OCI-M2 (cell line): ENCODE results near the gene NPPB.
A peak's percentile ranks its signal among the peaks of the same experiment; 100 is the strongest.
"Not testable (repeated sequence)": the region's sequence is repeated elsewhere in the genome, so short reads cannot be mapped to it uniquely, and the experiment has no call there.

Experiments used
- DNase-seq: peaks from one replicate; lab custom pipeline; 2025; ENCODE audit not compliant: unreplicated experiment; lab: John Stamatoyannopoulos, UW

The NPPB gene

DNA sequence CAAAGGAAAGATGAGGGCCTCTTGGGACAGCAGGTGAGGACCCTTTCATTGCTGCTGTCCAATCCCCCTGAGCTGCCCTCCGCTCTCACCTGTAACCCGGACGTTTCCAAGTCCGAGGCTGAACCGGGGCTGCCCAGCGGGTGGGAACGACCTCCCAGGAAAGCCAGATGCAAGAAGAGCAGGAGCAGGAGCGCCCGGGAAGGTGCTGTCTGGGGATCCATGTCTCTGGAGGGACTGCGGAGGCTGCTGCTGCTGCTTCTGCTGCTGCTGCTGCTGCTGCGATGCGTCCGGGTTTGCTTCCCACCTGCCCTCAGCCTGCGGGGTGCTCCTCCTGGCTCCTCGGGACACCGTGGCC lies at the start of gene NPPB:
Gene NPPB, minus strand, starts transcription at position 333 of the 355 bp plus-strand sequence. Its CDS starts 112 bp downstream, at position 221.
- DNase-seq = no peak

DNA sequence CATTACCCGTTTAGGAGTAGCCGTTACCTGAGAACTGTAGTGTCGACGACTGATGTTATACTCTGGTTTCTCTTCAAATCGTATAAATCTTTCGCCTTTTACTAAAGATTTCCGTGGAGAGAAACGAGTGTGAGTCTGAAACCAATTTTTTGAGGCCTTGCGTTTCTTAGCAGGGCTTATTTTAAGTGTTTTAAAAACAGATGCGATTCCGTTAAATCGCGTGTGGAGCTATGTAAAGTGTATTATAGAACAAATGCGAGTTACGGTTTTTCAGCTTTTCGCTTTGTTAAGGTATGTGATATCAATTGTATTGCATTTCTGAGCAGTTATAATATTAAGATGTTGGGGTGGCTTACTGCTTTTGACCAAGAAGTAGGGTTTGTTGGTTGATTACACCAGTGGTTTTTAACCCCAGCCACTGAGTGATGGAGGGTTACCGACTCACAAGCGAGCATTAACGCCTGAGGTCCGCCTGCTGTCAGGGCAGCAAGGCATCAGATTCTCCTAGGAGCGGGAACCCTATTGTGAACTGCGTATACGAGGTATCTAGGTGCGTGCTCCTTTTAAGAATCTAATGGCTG lies 49.4 kb upstream of the NPPB start:
- DNase-seq = peak; percentile 92

DNA sequence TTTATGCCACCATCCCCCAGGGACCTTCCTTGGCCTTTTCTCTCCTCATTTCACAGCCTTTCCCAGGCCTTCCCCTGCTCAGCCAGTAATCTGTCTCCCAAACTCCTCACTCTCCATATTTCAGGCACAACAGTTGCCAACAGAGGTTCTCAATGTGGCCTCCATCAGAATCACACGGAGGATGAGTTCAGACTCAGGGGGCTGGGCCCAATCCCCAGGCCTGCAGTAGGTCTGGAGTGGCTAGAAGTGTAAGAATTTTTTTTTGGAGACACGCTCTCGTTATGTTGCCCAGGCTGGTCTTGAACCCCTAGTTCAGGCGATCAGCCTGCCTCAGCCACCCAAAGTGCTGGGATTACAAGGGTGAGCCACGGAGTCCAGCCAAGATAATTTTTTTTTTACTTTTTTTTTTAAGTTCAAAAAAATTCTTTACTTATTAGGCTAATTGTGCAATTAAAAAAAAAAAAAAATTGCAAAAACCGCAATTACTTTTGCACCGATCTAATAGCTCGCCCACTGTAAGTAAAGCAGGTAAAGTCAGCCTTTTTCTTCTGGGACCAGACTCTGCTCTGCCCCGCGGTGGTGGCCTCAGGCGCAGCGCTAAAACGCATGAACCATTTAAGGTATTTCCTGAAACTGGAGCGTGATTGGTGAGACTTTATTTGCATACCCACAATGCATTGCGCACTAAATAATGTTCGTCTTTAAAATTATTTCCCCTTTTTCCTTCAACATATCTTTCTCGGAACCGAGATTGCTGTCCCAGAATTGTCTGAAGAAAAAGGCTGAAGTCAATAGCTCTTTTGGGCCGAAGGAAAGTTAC lies 48.7 kb upstream of the NPPB start:
- peak; percentile 91 for DNase-seq

DNA sequence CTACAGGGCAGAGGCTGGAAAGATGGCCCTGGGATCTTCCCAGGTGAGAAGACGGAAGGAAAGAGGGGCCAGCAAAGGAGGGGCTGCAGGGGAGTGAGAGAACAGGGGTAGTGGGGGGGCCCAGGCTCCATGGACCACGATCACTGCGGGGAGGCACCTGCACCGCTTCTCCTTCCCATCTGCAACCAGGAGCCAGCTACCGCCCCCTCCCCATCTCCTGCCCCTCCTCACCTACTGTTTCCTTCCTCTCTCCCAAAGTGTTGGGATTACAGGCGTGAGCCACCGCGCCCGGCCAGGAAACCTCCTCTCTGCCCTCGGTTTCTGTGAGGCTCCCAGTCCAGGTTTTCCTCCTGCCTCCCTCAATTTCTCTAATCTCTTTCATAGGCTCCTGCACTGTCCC lies 48.1 kb upstream of the NPPB start:
- DNase-seq = no peak

DNA sequence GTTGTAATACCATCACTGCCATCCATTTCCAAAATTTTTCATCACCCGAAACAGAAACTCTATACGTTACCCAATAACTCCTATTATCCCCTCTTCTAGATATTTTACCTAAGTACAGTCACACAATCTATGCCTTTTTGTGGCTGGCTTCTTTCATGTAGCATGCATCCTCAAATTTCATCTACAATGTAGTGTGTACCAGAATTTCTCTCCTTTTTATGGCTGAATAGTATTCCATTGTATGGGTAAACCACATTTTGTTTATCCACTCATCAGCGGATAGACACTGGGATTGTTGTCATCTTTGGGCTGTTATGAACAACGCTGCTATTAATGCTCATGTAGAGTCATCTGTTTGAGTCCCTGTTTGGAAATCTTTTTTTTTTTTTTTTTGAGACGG lies 46.2 kb upstream of the NPPB start:
- DNase-seq = no peak

DNA sequence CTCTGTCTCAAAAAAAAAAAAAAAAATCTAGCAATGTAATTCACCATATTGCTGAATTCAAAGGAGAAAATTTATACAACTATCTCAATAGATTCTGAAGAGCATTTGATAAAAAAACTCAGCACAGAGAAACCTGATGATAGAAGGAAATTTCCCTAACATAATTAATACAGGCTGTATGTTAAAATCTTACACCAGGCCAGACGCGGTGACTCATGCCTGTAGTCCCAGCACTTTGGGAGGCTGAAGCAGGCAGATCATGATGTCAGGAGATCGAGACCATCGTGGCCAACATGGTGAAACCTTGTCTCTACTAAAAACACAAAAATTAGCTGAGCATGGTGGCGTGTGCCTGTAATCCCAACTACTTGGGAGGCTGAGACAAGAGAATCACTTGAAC lies 45.4 kb upstream of the NPPB start:
- not testable (repeated sequence) for DNase-seq

DNA sequence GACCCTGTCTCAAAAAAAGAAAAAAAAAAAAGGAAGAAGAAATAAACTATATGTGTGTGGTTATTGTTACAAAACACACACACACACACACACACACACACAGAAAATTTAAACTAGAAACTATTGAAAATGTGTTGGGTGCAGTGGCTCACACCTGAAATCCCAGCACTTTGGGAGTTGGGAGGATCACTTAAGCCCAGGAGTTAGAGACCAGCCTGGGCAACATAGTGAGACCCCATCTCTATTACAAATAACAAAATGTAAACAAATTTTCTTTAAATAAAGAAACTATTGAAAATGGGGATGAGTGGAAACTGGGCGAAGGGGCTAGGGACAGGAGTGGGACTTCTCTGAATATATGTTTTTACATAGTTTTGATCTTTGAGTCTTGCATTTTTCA lies 44.5 kb upstream of the NPPB start:
- no peak for DNase-seq

DNA sequence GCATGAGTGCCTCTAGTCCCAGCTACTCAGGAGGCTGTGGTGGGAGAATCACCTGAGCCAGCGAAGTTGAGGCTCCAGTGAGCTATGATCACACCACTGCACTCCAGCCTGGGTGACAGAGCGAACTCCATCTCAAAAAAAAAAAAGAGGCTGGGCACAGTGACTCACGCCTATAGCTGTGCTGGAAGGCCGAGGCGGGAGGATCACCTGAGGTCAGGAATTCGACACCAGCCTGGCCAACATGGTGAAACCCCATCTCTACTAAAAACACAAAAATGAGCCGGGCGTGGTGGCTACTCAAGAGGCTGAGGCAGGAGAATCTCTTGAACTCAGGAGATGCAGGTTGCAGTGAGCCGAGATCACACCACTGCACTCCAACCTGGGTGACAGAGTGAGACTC lies 42.7 kb upstream of the NPPB start:
- not testable (repeated sequence) for DNase-seq

DNA sequence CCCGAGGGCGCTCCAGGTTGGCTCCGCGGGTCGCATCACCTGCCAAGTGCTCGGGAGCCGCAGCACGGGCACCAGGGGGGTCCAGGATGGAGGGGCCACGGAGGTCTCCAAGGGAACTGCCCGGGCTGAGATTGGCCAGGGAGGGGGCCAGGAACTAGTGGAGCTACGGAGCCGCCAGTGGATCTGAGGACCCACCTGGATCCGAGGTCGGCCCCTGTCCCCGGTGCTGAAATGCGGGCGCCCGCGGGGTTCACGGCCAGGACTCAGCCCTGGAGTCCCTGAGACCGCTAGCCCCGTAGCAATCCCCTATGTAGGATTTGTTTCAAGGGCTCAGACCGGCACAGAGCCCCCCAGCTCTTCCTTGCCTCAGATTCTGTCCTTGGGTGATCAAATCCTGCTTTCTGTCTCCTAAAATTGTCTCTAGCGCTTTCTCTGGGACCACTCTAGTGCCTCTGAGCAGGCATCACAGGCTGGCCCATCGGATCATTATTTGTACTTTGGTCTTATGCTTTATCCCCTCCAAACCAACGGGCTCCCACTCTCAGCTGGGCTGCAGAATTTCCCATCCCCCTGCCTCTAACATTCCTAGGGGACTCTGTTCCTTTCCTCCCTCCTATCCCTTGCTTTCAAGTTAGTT lies 40.2 kb upstream of the NPPB start:
- no peak for DNase-seq

DNA sequence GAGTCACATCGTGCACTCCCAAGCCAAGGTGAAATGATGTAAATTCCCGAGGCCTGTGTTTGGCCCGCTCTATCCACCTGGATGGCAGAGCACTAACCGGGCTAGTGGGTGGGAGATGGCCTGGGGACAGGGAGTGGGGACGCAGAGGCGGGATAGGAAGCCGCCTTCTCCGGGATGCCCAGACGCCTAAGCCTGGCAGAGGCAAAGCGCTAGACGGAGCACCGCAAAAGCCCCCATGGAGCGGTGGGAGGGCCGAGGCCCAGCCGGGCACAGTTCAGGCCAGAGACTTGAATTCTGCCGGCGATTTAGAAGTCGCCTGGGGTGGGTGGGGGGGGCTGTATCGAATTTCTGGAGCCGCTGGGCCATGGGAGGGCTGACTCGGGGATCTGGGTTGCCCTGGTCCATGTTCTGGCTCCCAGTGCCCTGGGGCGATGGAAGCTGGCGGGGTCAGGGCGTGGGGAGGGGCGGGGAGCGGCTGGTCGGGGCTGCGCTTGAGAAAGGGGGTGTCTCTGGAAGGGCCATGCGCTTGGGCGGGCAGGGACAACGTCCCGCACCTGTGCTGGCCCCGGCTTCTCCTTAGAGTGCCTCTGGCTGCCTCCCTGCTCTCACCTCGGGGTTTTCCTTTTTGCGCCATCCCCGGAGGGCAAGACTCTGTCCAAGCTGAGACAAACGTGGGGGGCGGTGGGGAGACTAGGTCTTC lies 39.5 kb upstream of the NPPB start:
- DNase-seq = no peak

DNA sequence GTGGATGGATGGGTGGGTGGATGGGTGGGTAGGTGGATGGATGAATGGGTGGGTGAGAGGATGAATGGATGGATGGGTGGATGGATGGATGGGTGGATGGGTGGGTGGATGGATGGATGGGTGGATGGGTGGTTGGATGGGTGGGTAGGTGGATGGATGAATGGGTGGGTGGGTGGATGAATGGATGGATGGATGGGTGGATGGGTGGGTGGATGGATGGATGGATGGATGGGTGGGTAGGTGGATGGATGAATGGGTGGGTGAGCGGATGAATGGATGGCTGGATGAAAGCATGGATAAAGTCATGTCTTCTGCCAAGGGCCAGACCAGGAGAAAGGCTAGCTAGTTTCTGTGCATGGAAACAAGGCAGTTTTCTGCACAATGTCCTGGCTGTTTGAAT lies 35.8 kb upstream of the NPPB start:
- not testable (repeated sequence) for DNase-seq

DNA sequence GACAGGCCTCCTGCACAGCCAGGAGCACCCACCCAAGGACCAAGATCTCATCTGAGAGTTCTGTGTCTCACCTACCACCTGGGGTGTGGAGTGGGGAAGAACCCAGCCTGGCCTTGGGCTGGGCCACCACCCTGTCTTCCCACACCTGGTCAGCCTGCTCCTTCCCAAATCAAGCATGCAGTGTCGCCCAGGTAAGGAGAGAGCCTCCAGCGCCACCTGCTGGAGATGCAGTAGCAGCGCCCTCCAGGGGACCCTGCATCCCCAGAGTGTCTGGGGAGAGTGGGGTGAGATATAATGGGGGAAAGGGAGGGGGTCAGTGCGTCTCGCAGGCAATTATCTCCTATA lies 35.1 kb upstream of the NPPB start:
- no peak for DNase-seq

DNA sequence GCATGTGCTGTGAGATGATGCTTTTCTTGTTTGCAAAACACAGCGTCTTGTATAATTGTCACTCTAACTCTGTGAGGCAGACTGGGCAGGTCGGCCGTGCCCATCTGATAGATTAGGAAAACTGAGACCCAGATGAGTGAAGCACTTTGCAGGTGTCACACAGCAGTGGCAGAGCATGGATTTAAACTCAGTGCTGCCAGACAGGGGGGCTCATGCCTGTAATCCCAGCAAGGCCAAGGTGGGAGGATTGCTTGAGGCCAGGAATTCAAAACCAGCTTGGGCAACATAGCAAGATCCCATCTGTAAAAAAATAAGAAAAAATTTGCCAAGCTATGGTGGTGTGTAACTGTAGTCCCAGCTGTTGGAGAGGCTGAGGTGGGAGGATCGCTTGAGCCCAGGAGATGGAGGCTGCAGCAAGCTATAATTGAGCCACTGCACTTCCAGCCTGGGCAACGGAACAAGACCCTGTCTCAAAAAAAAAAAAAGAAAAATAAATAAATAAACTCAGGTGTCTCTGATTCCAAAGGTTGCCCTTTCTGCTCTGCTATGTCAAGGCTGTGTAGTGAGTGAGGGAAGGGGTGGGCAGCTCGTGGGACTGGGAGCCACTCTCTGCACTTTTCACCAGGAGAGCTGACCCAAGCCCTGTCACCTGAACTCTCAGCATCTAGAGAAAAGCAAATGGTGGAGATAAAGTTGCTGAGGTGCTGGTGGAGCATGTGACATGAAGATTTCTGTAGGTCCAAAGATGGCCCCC lies 32.9 kb upstream of the NPPB start:
- DNase-seq = no peak

DNA sequence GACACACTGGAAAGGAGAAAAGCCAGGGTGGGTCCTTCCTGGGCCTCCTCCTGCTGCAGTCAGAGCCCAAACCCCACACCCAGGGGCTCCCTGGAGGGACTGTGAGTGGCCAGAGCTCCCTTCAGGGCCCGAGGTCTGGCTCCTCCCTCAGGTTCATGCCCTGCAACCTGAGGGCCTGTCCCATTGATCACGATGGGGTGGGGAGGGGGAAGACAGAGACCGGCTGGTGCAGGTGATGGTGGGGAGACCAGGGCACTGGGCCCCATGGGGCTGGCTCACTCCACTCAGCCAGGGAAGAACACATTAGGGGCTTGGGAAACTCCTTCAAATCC lies 30.1 kb upstream of the NPPB start:
- no peak for DNase-seq

DNA sequence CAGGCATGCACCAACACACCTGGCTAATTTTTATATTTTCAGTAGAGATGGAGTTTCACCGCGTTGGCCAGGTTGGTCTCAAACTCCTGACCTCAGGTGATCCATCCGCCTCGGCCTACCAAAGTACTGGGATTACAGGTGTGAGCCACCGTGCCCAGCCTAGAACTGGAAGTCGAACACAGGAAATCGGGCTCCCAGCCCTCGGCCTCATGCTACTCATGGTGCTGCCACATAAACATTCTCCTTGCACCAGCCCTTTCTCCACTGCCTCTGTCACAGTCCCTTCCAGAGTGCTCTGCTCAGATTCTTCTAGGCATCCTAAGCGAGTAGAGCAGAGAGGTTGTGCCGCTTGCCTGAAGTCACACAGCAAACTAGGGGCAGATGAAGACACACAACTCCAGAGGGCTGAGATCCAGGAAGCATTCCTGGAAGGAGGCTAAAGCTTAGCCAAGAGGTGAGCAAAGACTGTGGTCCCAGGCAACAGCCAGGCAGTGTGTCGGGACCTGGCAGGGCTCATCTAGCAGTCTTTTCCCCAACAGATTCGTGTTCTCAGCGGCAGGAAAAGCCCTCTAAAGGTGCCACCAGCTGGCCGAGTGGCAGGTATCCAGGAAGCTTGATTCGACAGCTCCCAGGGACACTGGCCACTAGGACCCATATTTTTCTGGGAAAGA lies 29.6 kb upstream of the NPPB start:
- DNase-seq = no peak

DNA sequence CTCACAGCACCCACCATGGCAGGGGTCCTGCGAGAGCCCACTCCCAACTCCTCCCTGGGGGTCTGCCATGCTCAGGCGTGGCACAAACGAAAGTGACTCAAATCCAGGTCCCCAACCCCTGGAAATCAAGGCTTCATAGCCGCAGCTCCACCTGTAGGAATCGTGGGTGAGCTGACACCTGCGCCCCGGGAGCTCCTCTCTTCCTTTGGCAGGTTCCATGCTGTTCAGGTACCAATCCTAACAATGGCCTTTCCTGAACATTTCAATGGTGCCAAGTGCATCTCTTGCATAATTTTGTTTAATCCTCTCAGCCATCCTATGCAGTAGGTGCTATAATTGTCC lies 28.9 kb upstream of the NPPB start:
- no peak for DNase-seq

DNA sequence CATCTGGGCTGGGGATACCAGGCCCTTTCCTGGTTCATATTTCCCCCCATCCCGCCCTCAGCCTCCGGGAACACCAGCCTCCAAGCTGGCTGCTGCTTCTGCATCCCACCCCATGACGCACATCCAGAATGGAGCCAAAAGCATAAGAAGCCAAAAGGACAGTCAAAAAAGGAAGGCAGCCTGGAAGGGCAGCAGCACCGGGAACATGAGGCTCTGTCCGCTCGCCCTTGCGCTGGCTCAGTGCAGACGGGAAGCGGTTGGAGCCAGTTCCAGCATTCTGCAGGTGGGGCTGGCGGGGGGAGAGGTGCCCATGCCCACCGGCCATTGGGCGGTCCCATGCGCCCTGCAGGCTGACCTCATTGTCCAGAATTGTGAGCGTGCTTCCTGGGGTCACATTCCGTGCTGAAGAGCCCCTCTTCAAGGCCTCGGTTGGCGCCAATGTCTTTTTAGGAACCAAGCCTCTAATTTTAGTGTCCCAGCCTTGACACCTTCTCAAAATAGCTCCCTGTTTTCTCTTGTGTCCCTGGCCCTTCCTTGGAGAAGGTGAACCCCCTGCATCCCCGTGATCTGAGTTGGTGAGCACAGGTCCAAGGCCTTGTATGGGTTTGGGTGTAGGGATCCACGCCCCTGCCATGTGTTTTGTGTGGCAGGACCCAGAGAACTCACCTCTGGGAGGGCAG lies 28.4 kb upstream of the NPPB start:
- no peak for DNase-seq

DNA sequence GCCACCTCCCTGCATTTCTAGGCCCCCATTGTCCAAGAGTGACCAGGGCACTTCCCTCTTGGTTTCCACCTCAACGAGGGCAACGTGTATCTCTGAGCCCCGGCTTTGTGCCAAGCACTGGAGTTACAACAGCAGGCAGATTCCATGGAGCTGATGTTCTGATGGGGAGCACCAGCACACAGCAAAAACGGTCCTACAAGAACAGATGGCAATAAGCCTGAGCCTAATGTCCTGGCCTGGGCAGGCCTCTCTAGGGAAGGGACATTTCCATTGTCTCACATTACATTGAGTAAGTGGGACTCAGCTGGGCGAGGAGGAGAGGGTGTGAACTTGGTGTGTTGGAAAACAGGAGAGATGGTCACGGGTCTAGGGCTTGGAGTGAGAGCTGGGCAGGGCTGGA lies 27.2 kb upstream of the NPPB start:
- DNase-seq = no peak

DNA sequence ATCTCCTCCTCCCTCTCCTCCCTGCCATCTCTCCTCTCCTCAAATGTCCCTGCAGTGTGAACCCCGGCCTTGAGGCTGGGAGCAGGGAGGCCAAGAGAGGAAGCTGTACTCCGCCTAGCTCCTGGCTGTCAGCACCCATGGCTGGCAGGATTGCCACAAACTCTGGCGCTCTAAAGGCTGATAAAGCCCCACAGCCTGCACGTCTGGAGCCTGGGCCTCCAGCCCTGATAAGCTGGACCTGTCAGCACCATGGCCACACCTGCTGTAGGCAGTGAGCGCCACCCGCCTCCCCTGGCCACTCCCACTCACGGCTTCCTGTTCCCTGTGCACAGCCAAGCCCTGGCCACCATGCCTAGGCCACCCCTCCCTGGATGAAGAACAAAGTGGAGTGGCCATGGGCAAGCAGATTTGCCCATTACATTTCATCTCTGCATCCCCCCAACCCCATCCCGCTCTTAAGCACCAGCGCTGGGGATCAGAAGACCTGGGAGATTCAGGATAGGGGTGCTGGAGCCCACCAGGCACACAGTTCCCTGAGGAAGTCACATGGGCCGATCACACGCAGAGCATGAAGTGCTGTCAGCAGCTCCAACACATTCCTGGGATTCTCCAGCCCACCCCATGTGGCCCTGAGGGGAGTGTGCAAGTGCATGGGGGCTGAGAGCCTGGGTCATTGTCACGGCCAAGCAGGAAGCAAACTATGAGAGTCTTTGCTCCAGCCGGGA lies 24.2 kb upstream of the NPPB start:
- DNase-seq = peak; percentile 36
